SK-N-SH (cell line): ENCODE results near the gene ZNF746. TPM values are rescaled to one million over a fixed set of nuclear protein-coding genes. Genes with fewer than 3 reads are reported as not detected.

Experiments
- CTCF ChIA-PET: fragments of 300-600, 350-600 bp; formaldehyde crosslinking; extraction: SDS; loops from one replicate; lab custom pipeline; 2021; lab: Yijun Ruan, JAX
- POLR2A ChIA-PET: fragments of 350-600 bp; sonication (Branson Sonifier 250); formaldehyde crosslinking; extraction: SDS; loops from one replicate; lab custom pipeline; 2020; ENCODE audit warnings: antibody characterized with exemption, inconsistent platforms; lab: Yijun Ruan, JAX
- DNase-seq: peaks from one replicate; pipeline ENCODE4 v3.0.0; 2012
- H2AFZ ChIP-seq: fragments of 200-600 bp; sonication (generic); 2 replicates; pipeline ENCODE4 v1.8.1; 2016; ENCODE audit warnings: antibody characterized with exemption, mild to moderate bottlenecking, low read depth
- H3F3A ChIP-seq: fragments of 200-600 bp; sonication (generic); replicated peaks from 2 replicates; pipeline ENCODE3; 2016; ENCODE audit warnings: antibody characterized with exemption, mild to moderate bottlenecking; ENCODE audit not compliant: insufficient read depth
- H3K27ac ChIP-seq, 2 experiments: fragments of 200-500 bp in 1 of 2; fragments of 200-600 bp in 1 of 2; sonication (Bioruptor generic) in 1 of 2; sonication (generic), shearing (Covaris generic) in 1 of 2; 2 replicates each; pipeline versions ENCODE4 v1.5.1 to v1.6.1; 2014 to 2016; ENCODE audit warnings: low read depth in 2 of 2, inconsistent platforms in 1 of 2, low read length in 1 of 2, mild to moderate bottlenecking in 1 of 2, mixed read lengths in 1 of 2
- H3K27me3 ChIP-seq: fragments of 200-600 bp; sonication (generic), shearing (Covaris generic); 2 replicates; pipeline ENCODE4 v1.6.1; 2016; ENCODE audit warnings: mixed run types; ENCODE audit not compliant: insufficient read depth
- H3K36me3 ChIP-seq, 2 experiments: fragments of 200-500 bp in 1 of 2; fragments of 200-600 bp in 1 of 2; sonication (Bioruptor generic) in 1 of 2; sonication (generic) in 1 of 2; replicated peaks in 1 of 2; 2 replicates each; pipeline versions ENCODE3 to v1.5.1; 2014 to 2016; ENCODE audit warnings: low read length in 1 of 2, mild to moderate bottlenecking in 1 of 2; ENCODE audit not compliant: insufficient read depth in 2 of 2, control insufficient read depth in 1 of 2
- H3K4me1 ChIP-seq, 2 experiments: fragments of 200-500 bp in 1 of 2; fragments of 200-600 bp in 1 of 2; sonication (Bioruptor generic) in 1 of 2; sonication (generic), shearing (Covaris generic) in 1 of 2; 2 replicates each; pipeline versions ENCODE4 v1.5.1 to v1.6.1; 2014 to 2016; ENCODE audit warnings: low read depth in 1 of 2, low read length in 1 of 2, mixed run types in 1 of 2; ENCODE audit not compliant: insufficient read depth in 2 of 2, control insufficient read depth in 1 of 2
- H3K4me2 ChIP-seq: fragments of 200-600 bp; sonication (generic), shearing (Covaris generic); 2 replicates; pipeline ENCODE4 v1.6.1; 2017; ENCODE audit warnings: mixed run types
- H3K4me3 ChIP-seq, 2 experiments: fragments of 200-500 bp in 1 of 2; fragments of 200-600 bp in 1 of 2; sonication (Bioruptor generic) in 1 of 2; sonication (generic), shearing (Covaris generic) in 1 of 2; 2 replicates each; pipeline versions ENCODE4 v1.5.1 to v1.8.1; 2014 to 2016; ENCODE audit warnings: low read depth in 2 of 2, inconsistent platforms in 1 of 2, low read length in 1 of 2, mild to moderate bottlenecking in 1 of 2, mixed read lengths in 1 of 2, moderate library complexity in 1 of 2
- H3K79me2 ChIP-seq: fragments of 200-600 bp; sonication (generic); 2 replicates; pipeline ENCODE4 v1.8.1; 2017; ENCODE audit warnings: mild to moderate bottlenecking; ENCODE audit not compliant: insufficient read depth
- H3K9ac ChIP-seq: fragments of 200-600 bp; sonication (generic); 2 replicates; pipeline ENCODE4 v1.6.1; 2017; ENCODE audit warnings: mixed run types
- H3K9me2 ChIP-seq: fragments of 200-600 bp; sonication (generic); 2 replicates; pipeline ENCODE4 v1.6.1; 2017; ENCODE audit warnings: mixed run types
- H3K9me3 ChIP-seq: fragments of 200-600 bp; sonication (generic); 2 replicates; pipeline ENCODE4 v1.6.1; 2017; ENCODE audit warnings: mixed run types, mild to moderate bottlenecking, moderate library complexity
- H4K20me1 ChIP-seq: fragments of 200-600 bp; sonication (generic); 2 replicates; pipeline ENCODE4 v1.6.1; 2017; ENCODE audit warnings: mild to moderate bottlenecking, mixed run types; ENCODE audit not compliant: insufficient read depth
- CHD2 ChIP-seq: fragments of 150-350 bp; IDR thresholded peaks from 2 replicates; pipeline ENCODE4 v1.6.1; 2018; ENCODE audit warnings: low read length; ENCODE audit not compliant: partially characterized antibody
- ELF1 ChIP-seq: IDR thresholded peaks from 2 replicates; pipeline ENCODE4 v1.4.0; 2012
- EP300 ChIP-seq, 2 experiments: IDR thresholded peaks; 2 replicates each; pipeline versions ENCODE4 v1.4.0 to v1.6.1; 2012; ENCODE audit warnings: borderline replicate concordance in 1 of 2, low read depth in 1 of 2, low read length in 1 of 2
- EZH2phosphoT487 ChIP-seq: fragments of 200-600 bp; sonication (generic); IDR thresholded peaks from 2 replicates; pipeline ENCODE4 v1.6.1; 2017; ENCODE audit warnings: low read depth, mixed run types, mild to moderate bottlenecking, antibody characterized with exemption, moderate library complexity, borderline replicate concordance
- FOSL2 ChIP-seq: IDR thresholded peaks from 2 replicates; pipeline ENCODE4 v1.4.0; 2012; ENCODE audit warnings: low read depth, mild to moderate bottlenecking, moderate library complexity, borderline replicate concordance
- FOXM1 ChIP-seq: IDR thresholded peaks from 2 replicates; pipeline ENCODE4 v1.4.0; 2012; ENCODE audit warnings: low read depth, mild to moderate bottlenecking
- GABPA ChIP-seq: IDR thresholded peaks from 2 replicates; pipeline ENCODE4 v1.4.0; 2012; ENCODE audit warnings: low read depth, mild to moderate bottlenecking
- GATA2 ChIP-seq: sonication (generic); formaldehyde crosslinking; IDR thresholded peaks from 2 replicates; pipeline ENCODE4 v1.5.0; 2020; ENCODE audit warnings: mild to moderate bottlenecking, missing genetic modification reagents
- MEF2A ChIP-seq: IDR thresholded peaks from 2 replicates; pipeline ENCODE4 v1.4.0; 2012; ENCODE audit warnings: low read depth, borderline replicate concordance
- NFIC ChIP-seq: IDR thresholded peaks from 2 replicates; pipeline ENCODE4 v1.4.0; 2012; ENCODE audit warnings: borderline replicate concordance
- RAD21 ChIP-seq: IDR thresholded peaks from 2 replicates; pipeline ENCODE4 v1.6.1; 2012; ENCODE audit warnings: mild to moderate bottlenecking, low read length
- RCOR1 ChIP-seq: fragments of 150-350 bp; IDR thresholded peaks from 2 replicates; pipeline ENCODE4 v1.6.1; 2017; ENCODE audit warnings: antibody characterized with exemption, low read length
- RXRA ChIP-seq: IDR thresholded peaks from 2 replicates; pipeline ENCODE4 v1.4.0; 2012; ENCODE audit warnings: low read depth, mild to moderate bottlenecking, borderline replicate concordance
- SMC3 ChIP-seq: IDR thresholded peaks from 2 replicates; pipeline ENCODE4 v1.6.1; 2012; ENCODE audit warnings: low read depth, low read length, improper control_type of control experiment
- TCF12 ChIP-seq: IDR thresholded peaks from 2 replicates; pipeline ENCODE4 v1.4.0; 2012
- YY1 ChIP-seq: IDR thresholded peaks from 2 replicates; pipeline ENCODE4 v1.4.0; 2012; ENCODE audit warnings: low read depth, mild to moderate bottlenecking
- WGBS: methylation state at CpG from one replicate; pipeline ENCODE4 v1.1.6; 2017; ENCODE audit warnings: low lambda C conversion rate; 5-methylcytosine and 5-hydroxymethylcytosine counted together
- polyA plus RNA-seq, 3 experiments: library from polyadenylated mRNA; depleted of rRNA; stranded (reverse); fragments of >200 nt; gene quantifications; 2 replicates each; pipeline ENCODE4 v1.2.3, GENCODE V29; 2012

The ZNF746 gene
- polyA plus RNA-seq, 1 of the 3 experiments (the other 2 are of a cell fraction) = 11.1 TPM

- Histone ChIP-seq H3K36me3 (peaks cover 58 to 64% of the 10 kb centered on the region in 2 experiments), H3K9me3 (no peaks in the 10 kb centered on the region), H3K9ac (no peak overlapping the region), H3K27me3 (no peaks in the 10 kb centered on the region), H3K27ac (no peak overlapping the region), H4K20me1 (no peaks in the 10 kb centered on the region), H2AFZ (no peak overlapping the region), H3K9me2 (no peaks in the 10 kb centered on the region), H3K4me2 (no peak overlapping the region), H3K79me2 (no peaks in the 10 kb centered on the region), H3K4me1 (no peaks in the 10 kb centered on the region; a peak in 1 of 4 replicates), H3K4me3 (no peak overlapping the region), H3F3A (no peaks in the 10 kb centered on the region)
- TF ChIP-seq YY1 = no peak
- no peak for TF ChIP-seq MEF2A
- no peak for TF ChIP-seq TCF12
- no peak for TF ChIP-seq EZH2phosphoT487
- CTCF ChIA-PET = no interaction called here
- 98% methylated on average over 3 of the region's 3 CpGs for WGBS
- DNase-seq = no peak
- POLR2A ChIA-PET = no interaction called here
Observed at GRCh38 chr7:149547126-149547525, 49.5 kb upstream of the ZNF746 start.

GRCh38 chr7:149546331-149546730, 48.7 kb upstream of the ZNF746 start:
- Histone ChIP-seq H3K79me2 (no peaks in the 10 kb centered on the region), H3K36me3 (peaks cover 53 to 57% of the 10 kb centered on the region in 2 experiments), H3K4me2 (no peak overlapping the region), H3K27me3 (no peaks in the 10 kb centered on the region), H3K4me1 (no peaks in the 10 kb centered on the region; a peak in 1 of 4 replicates), H3K9me2 (no peaks in the 10 kb centered on the region), H3K4me3 (no peak overlapping the region), H3K9ac (no peak overlapping the region), H3F3A (no peaks in the 10 kb centered on the region), H4K20me1 (no peaks in the 10 kb centered on the region), H3K9me3 (peaks cover 2% of the 10 kb centered on the region; the same call in 1 of the 2 replicates), H2AFZ (no peak overlapping the region), H3K27ac (no peak overlapping the region)
- TF ChIP-seq CHD2 = no peak
- ChIA-PET CTCF (interaction anchor here (0.8 to 1.1 kb wide), 2 partner anchors 196 to 279 kb away, joined by 3 to 4 read pairs; no protein-coding TSS in a partner anchor), POLR2A (no interaction called here)
- WGBS = 94% methylated on average over 2 of the region's 2 CpGs
- no peak for DNase-seq

GRCh38 chr7:149544028-149544427, 46.4 kb upstream of the ZNF746 start:
- peaks cover 9% of the 10 kb centered on the region for H3K9me3 ChIP-seq
- peaks cover 34 to 44% of the 10 kb centered on the region in 2 experiments for H3K36me3 ChIP-seq
- no peaks in the 10 kb centered on the region for H3F3A ChIP-seq
- ChIA-PET POLR2A (no interaction called here), CTCF (no interaction called here)
- WGBS = 51% methylated on average over 3 of the region's 3 CpGs
- H3K4me1 ChIP-seq = no peaks in the 10 kb centered on the region; a peak in 1 of 4 replicates
- H2AFZ ChIP-seq = no peak overlapping the region
- DNase-seq = no peak
- no peak overlapping the region for H3K4me2 ChIP-seq
- no peaks in the 10 kb centered on the region for H4K20me1 ChIP-seq
- TF ChIP-seq GATA2 (CRISPR knock-in tag) = no peak
- TF ChIP-seq SMC3 = no peak
- TF ChIP-seq EP300 (IDR thresholded peaks at IDR 0.05; ENCODE audit: borderline replicate concordance in 1 of 2, low read depth in 1 of 2, low read length in 1 of 2) = no peak
- TF ChIP-seq ELF1 = no peak
- no peak for TF ChIP-seq RAD21
- no peak for TF ChIP-seq RCOR1
- no peak for TF ChIP-seq RXRA
- TF ChIP-seq FOSL2 = no peak
- no peak for TF ChIP-seq NFIC
- no peak for TF ChIP-seq FOXM1
- TF ChIP-seq GABPA = no peak
- H3K9ac ChIP-seq = no peak overlapping the region
- H3K4me3 ChIP-seq = no peak overlapping the region
- H3K79me2 ChIP-seq = no peaks in the 10 kb centered on the region
- no peak overlapping the region for H3K27ac ChIP-seq
- no peaks in the 10 kb centered on the region for H3K9me2 ChIP-seq
- H3K27me3 ChIP-seq = no peaks in the 10 kb centered on the region
